Stimulated activated CD8-positive, alpha-beta memory T cell treated with anti-CD3 and anti-CD28 coated beads, Interleukin-12 subunit alpha, Interleukin-12 subunit beta, amount 100 ng/mL, for 1 hour (primary cell): ENCODE results near the gene CCDC88B.

Experiments used
- DNase-seq: peaks from one replicate; pipeline ENCODE4 v3.0.0-alpha.2; 2020; ENCODE audit warnings: low read depth

CCDC88B gene

GRCh38 chr11:64362339-64362738 is 22.3 kb downstream of the CCDC88B start:
- no peak for DNase-seq

GRCh38 chr11:64364435-64364834 is 24.4 kb downstream of the CCDC88B start:
- no peak for DNase-seq

- DNase-seq = no peak
These were observed 24.9 kb downstream of the CCDC88B start for GRCh38 chr11:64364911-64365310.

- no peak for DNase-seq
These were observed 26.7 kb downstream of the CCDC88B start for GRCh38 chr11:64366751-64367150.

- no peak for DNase-seq
These were observed 28.1 kb downstream of the CCDC88B start for GRCh38 chr11:64367931-64368672.

GRCh38 chr11:64368673-64369074 is 28.7 kb downstream of the CCDC88B start:
- no peak for DNase-seq

DNA sequence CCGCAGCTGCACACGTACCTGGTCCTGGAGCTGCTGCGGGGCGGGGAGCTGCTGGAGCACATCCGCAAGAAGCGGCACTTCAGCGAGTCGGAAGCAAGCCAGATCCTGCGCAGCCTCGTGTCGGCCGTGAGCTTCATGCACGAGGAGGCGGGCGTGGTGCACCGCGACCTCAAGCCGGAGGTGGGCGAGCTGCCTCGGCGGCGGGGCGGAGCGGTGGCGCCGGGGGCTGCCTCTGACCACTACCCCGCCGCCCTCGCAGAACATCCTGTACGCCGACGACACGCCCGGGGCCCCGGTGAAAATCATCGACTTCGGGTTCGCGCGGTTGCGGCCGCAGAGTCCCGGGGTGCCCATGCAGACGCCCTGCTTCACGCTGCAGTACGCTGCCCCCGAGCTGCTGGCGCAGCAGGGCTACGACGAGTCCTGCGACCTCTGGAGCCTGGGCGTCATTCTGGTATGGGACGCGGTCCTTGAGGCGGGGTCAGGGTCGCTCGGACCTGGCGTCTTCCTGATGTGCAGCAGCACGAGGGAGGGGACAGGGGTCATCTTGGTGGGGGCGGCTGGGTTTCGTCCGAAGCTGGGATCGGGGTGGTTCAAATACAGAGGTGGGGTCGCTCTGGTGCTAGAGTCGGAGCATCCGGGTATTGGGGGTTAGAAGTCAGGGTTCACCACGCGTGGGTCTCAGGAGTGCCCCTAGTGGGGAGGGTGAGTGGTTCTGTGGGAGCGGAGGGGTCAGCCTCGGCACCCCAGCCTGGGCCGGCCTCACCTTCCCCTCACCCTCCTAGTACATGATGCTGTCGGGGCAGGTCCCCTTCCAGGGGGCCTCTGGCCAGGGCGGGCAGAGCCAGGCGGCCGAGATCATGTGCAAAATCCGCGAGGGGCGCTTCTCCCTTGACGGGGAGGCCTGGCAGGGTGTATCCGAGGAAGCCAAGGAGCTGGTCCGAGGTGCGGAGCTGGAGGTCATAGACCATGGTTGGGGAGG is 29.7 kb downstream of the CCDC88B start:
- DNase-seq = no peak

DNA sequence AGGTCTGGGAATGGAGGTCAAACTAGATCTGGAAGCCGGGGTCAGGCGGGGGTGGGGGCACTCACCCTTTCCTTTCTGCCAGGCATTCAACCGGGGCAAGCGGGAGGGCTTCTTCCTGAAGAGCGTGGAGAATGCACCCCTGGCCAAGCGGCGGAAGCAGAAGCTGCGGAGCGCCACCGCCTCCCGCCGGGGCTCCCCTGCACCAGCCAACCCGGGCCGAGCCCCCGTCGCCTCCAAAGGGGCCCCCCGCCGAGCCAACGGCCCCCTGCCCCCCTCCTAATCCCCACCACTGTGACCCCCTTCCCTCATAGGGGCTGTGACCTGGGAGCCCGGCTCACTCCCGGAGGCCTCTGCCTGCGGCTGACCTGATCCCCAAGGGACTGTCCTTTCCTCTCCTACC is 31.2 kb downstream of the CCDC88B start:
- no peak for DNase-seq

GRCh38 chr11:64372021-64372420 is 32.0 kb downstream of the CCDC88B start:
- DNase-seq = no peak

GRCh38 chr11:64372802-64373597 is 33.0 kb downstream of the CCDC88B start:
- DNase-seq = no peak

GRCh38 chr11:64373598-64373974 is 33.6 kb downstream of the CCDC88B start:
- DNase-seq = no peak

- DNase-seq = no peak
These were observed 36.1 kb downstream of the CCDC88B start for GRCh38 chr11:64376071-64376470.

DNA sequence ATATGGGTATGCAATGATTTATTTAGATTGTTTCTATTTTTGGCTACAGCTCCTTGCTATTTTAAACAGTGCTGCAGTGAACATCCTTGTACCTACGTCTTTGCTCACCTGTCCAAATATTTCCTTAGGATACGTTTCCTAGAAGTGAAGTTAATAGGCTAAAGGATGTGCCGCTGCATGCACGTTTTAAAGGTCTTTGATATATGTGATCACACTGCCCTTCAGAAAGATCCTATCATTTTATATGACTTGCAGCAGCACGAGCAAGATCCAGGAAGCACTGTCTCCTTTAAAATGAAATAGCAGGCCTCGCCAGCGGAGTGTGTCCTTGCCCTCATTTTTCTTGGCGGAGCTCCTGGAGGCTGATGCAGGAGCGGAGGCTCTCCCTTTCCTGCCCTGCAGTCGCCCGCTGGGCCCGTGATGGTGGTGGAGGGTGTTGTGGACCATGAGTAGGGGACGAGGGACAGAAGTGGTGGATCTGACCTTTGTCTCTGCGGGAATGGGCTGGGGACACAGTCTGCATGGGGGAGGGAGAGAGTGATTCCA is 38.4 kb downstream of the CCDC88B start:
- no peak for DNase-seq

DNA sequence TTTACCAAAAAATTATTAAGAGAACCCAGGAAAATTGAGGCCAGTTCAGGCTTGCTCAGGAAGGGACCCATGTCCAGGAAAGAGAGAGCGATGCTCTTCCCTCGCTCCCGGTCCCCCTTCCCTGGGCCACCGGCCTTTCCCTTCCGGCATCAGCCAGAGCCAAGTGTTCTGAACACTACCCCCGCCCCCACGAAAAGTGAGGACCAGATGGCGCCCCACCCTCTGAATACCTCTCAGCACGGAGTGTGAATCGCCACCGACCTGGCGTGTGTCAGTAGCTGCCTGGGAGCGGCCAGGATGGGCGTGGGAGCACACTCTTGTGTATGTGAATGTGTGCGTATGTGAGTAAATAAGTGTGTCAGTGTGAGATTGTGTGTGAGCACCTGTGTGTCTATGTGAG is 39.2 kb downstream of the CCDC88B start:
- no peak for DNase-seq

- DNase-seq = no peak
These were observed 40.1 kb downstream of the CCDC88B start for GRCh38 chr11:64379817-64380709.

DNA sequence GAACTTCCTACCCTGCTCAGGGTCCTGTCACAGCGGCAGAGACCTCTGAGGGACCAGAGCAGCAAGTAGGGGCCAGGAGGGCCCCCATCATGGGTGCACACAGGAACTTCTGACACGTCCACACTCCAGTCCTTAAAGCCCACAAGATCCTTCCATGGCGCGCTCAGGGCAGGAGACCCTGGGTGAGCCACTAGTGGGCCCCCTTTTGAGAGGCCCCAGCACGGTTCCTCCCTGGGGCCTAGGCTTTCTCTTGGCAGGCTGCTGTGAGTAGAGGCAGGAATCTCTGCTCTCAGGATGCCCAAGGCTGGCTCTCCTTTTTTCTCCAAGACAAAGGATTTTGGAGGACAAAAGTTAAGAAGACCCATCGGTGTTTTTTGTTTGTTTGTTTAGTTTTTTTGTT is 41.3 kb downstream of the CCDC88B start:
- no peak for DNase-seq

DNA sequence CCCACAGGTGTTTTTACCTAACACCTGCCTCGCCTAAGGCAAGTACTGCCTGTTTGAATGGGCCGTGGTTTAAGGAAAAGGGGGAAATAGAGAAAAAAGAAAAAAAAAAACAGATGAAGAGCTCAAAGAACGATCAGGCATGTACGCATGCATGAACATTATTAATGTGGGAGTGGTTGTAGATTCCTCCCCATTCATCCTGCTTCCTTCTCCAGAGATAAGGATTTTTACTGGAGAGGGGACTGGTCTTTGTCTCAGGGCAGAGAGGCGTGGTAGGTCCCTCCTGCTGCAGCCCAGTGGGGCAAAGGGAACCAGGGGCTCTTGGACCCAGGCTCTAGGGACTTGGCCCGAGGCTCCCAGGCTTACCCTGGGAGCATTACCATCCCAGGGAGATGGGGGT is 42.0 kb downstream of the CCDC88B start:
- DNase-seq = no peak

DNA sequence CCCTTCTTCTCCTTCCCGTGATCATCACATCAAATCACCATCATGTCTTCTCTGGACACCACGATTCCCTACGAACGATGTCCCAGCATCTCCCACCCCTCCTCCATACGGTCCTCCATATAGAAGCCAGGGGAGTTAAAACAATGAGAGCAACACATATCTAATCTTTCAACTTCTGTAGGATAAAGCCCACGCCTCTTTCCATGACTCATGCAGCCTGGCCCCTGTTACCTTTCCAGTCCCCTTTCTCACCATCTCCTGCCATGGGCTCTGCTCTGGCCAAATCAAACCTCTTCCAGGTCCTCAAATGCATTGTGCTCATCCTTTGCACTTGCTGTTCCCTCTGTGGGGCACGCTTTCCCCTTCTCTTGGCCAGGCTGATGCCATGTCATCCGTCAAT is 42.6 kb downstream of the CCDC88B start:
- DNase-seq = no peak

GRCh38 chr11:64383580-64383979 is 43.6 kb downstream of the CCDC88B start:
- DNase-seq = no peak

- no peak for DNase-seq
These were observed 44.2 kb downstream of the CCDC88B start for GRCh38 chr11:64384028-64384737.
